PC-9 (cell line): ENCODE data around the gene EXOSC7.

Source experiments
- EZH2 ChIP-seq: fragments of 200-600 bp; sonication (generic); IDR thresholded peaks from 2 replicates; pipeline ENCODE4 v1.8.0; 2017; ENCODE audit warnings: antibody characterized with exemption, low read depth
- TF ChIP-seq, protein P1 (sequence below): fragments of 200-600 bp; sonication (generic); conservative IDR thresholded peaks from 2 replicates; pipeline ENCODE4 v1.6.1; 2017; ENCODE audit warnings: mixed run types, antibody characterized with exemption, mild to moderate bottlenecking, moderate library complexity

DNA sequence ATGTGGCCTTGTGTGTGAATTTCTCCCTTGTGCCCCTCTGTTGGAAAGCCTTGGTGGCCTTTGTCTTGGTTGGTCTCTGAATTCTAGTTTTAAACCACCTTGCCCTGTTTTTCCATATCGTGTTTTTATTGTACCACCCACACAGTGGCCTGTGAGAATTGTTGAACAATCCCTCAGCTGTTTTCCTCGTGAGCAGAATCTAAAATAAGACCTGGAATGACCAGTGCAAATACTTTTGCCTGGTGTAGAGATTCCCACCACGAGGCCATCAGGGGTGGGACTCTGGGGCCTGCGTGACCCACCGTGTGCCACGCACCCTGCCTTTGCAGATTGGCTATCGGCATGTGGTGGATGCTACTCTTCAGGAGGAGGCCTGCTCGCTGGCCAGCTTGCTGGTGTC, 31.0 kb downstream of the EXOSC7 start:
- TF ChIP-seq, protein P1, sequence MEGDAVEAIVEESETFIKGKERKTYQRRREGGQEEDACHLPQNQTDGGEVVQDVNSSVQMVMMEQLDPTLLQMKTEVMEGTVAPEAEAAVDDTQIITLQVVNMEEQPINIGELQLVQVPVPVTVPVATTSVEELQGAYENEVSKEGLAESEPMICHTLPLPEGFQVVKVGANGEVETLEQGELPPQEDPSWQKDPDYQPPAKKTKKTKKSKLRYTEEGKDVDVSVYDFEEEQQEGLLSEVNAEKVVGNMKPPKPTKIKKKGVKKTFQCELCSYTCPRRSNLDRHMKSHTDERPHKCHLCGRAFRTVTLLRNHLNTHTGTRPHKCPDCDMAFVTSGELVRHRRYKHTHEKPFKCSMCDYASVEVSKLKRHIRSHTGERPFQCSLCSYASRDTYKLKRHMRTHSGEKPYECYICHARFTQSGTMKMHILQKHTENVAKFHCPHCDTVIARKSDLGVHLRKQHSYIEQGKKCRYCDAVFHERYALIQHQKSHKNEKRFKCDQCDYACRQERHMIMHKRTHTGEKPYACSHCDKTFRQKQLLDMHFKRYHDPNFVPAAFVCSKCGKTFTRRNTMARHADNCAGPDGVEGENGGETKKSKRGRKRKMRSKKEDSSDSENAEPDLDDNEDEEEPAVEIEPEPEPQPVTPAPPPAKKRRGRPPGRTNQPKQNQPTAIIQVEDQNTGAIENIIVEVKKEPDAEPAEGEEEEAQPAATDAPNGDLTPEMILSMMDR: no peak
- TF ChIP-seq EZH2: no peak
